ENCODE data around the gene MTFP1.

The MTFP1 gene

GRCh38 chr22:30441088-30441487, 15.5 kb downstream of the MTFP1 start:
- Histone ChIP-seq H3K9me3 (ENCODE audit: insufficient read depth, low read depth, low read length) (peaks cover 2% of the 10 kb centered on the region), H2AK5ac (ENCODE audit: low read length) (no peak overlapping the region), H3K27ac (ENCODE audit: low read depth, low read length) (no peak overlapping the region), H4K8ac (ENCODE audit: low read depth, low read length) (no peak overlapping the region), H3K79me2 (ENCODE audit: control insufficient read depth, insufficient read depth, low read length, poor library complexity) (no peaks in the 10 kb centered on the region), H3K4me1 (ENCODE audit: control insufficient read depth in 1 of 2, insufficient read depth in 2 of 2, low read length in 2 of 2) (peaks cover 2 to 4% of the 10 kb centered on the region in 2 experiments), H4K91ac (ENCODE audit: low read depth, low read length) (no peak overlapping the region), H2BK12ac (ENCODE audit: low read length) (no peak overlapping the region), H3K4me2 (ENCODE audit: low read length) (no peak overlapping the region), H2BK5ac (ENCODE audit: low read depth, low read length, poor library complexity) (no peak overlapping the region), H3K4ac (ENCODE audit: low read depth, low read length) (no peak overlapping the region), H3K36me3 (ENCODE audit: control insufficient read depth in 1 of 2, insufficient read depth in 2 of 2, low read length in 2 of 2) (no peaks in the 10 kb centered on the region), H3K27me3 (ENCODE audit: insufficient read depth, low read length) (no peaks in the 10 kb centered on the region), H3K23ac (ENCODE audit: low read length) (no peak overlapping the region), H4K12ac (ENCODE audit: low read depth, low read length) (no peak overlapping the region), H2BK120ac (ENCODE audit: insufficient read depth, low read length, poor library complexity) (no peak overlapping the region), H3K14ac (ENCODE audit: low read length) (no peak overlapping the region), H2AFZ (ENCODE audit: insufficient read depth, low read length, poor library complexity) (no peak overlapping the region), H3K9ac (ENCODE audit: low read length) (no peak overlapping the region), H3K18ac (ENCODE audit: low read length) (no peak overlapping the region), H3K4me3 (ENCODE audit: low read depth, low read length) (no peak overlapping the region), H3K79me1 (ENCODE audit: low read length) (no peaks in the 10 kb centered on the region)
- DNase-seq: no peak
- WGBS (ENCODE audit: extremely low coverage, insufficient coverage, insufficient read length): no CpG with 5 or more reads among the region's 9 CpGs

GRCh38 chr22:30444632-30445437, 19.3 kb downstream of the MTFP1 start:
- Histone ChIP-seq H3K9me3 (ENCODE audit: insufficient read depth, low read depth, low read length) (peaks cover 4% of the 10 kb centered on the region), H4K8ac (ENCODE audit: low read depth, low read length) (peak overlapping the region; percentile 74), H3K4me1 (ENCODE audit: control insufficient read depth in 1 of 2, insufficient read depth in 2 of 2, low read length in 2 of 2) (peaks cover 2 to 4% of the 10 kb centered on the region in 2 experiments), H3K4me2 (ENCODE audit: low read length) (peak overlapping the region; percentile 46), H3K27ac (ENCODE audit: low read depth, low read length) (no peak overlapping the region), H2BK5ac (ENCODE audit: low read depth, low read length, poor library complexity) (no peak overlapping the region), H3K4ac (ENCODE audit: low read depth, low read length) (no peak overlapping the region), H3K18ac (ENCODE audit: low read length) (no peak overlapping the region), H2BK12ac (ENCODE audit: low read length) (no peak overlapping the region), H3K36me3 (ENCODE audit: control insufficient read depth in 1 of 2, insufficient read depth in 2 of 2, low read length in 2 of 2) (no peaks in the 10 kb centered on the region), H3K14ac (ENCODE audit: low read length) (no peak overlapping the region), H4K12ac (ENCODE audit: low read depth, low read length) (peak overlapping the region; percentile 62), H3K4me3 (ENCODE audit: low read depth, low read length) (no peak overlapping the region), H3K79me1 (ENCODE audit: low read length) (no peaks in the 10 kb centered on the region), H2AFZ (ENCODE audit: insufficient read depth, low read length, poor library complexity) (peak overlapping the region; percentile 71), H4K91ac (ENCODE audit: low read depth, low read length) (no peak overlapping the region), H3K79me2 (ENCODE audit: control insufficient read depth, insufficient read depth, low read length, poor library complexity) (no peaks in the 10 kb centered on the region), H2BK120ac (ENCODE audit: insufficient read depth, low read length, poor library complexity) (no peak overlapping the region), H3K27me3 (ENCODE audit: insufficient read depth, low read length) (no peaks in the 10 kb centered on the region), H3K23ac (ENCODE audit: low read length) (no peak overlapping the region), H2AK5ac (ENCODE audit: low read length) (no peak overlapping the region), H3K9ac (ENCODE audit: low read length) (no peak overlapping the region)
- WGBS (ENCODE audit: extremely low coverage, insufficient coverage, insufficient read length): no CpG with 5 or more reads among the region's 11 CpGs
- peak; percentile 29 to 70 for DNase-seq

GRCh38 chr22:30445438-30446145, 20.0 kb downstream of the MTFP1 start:
- peak overlapping the region; percentile 35 for H2AFZ ChIP-seq (ENCODE audit: insufficient read depth, low read length, poor library complexity)
- H3K18ac ChIP-seq (ENCODE audit: low read length): no peak overlapping the region
- H3K4me1 ChIP-seq (ENCODE audit: control insufficient read depth in 1 of 2, insufficient read depth in 2 of 2, low read length in 2 of 2): peaks cover 2 to 4% of the 10 kb centered on the region in 2 experiments
- no peak overlapping the region for H2BK12ac ChIP-seq (ENCODE audit: low read length)
- H3K79me2 ChIP-seq (ENCODE audit: control insufficient read depth, insufficient read depth, low read length, poor library complexity): no peaks in the 10 kb centered on the region
- H2BK5ac ChIP-seq (ENCODE audit: low read depth, low read length, poor library complexity): no peak overlapping the region
- no peaks in the 10 kb centered on the region for H3K36me3 ChIP-seq (ENCODE audit: control insufficient read depth in 1 of 2, insufficient read depth in 2 of 2, low read length in 2 of 2)
- no CpG with 5 or more reads among the region's 5 CpGs for WGBS (ENCODE audit: extremely low coverage, insufficient coverage, insufficient read length)
- H3K27ac ChIP-seq (ENCODE audit: low read depth, low read length): no peak overlapping the region
- peak overlapping the region; percentile 68 for H3K9ac ChIP-seq (ENCODE audit: low read length)
- H3K4ac ChIP-seq (ENCODE audit: low read depth, low read length): no peak overlapping the region
- H3K4me2 ChIP-seq (ENCODE audit: low read length): no peak overlapping the region
- no peaks in the 10 kb centered on the region for H3K79me1 ChIP-seq (ENCODE audit: low read length)
- no peak overlapping the region for H3K23ac ChIP-seq (ENCODE audit: low read length)
- no peak overlapping the region for H3K4me3 ChIP-seq (ENCODE audit: low read depth, low read length)
- no peak overlapping the region for H2AK5ac ChIP-seq (ENCODE audit: low read length)
- H3K27me3 ChIP-seq (ENCODE audit: insufficient read depth, low read length): no peaks in the 10 kb centered on the region
- H4K91ac ChIP-seq (ENCODE audit: low read depth, low read length): no peak overlapping the region
- peaks cover 4% of the 10 kb centered on the region for H3K9me3 ChIP-seq (ENCODE audit: insufficient read depth, low read depth, low read length)
- DNase-seq: no peak
- H4K8ac ChIP-seq (ENCODE audit: low read depth, low read length): no peak overlapping the region
- no peak overlapping the region for H2BK120ac ChIP-seq (ENCODE audit: insufficient read depth, low read length, poor library complexity)
- no peak overlapping the region for H4K12ac ChIP-seq (ENCODE audit: low read depth, low read length)
- no peak overlapping the region for H3K14ac ChIP-seq (ENCODE audit: low read length)

GRCh38 chr22:30447656-30448055, 22.1 kb downstream of the MTFP1 start:
- no CpG with 5 or more reads among the region's 3 CpGs for WGBS (ENCODE audit: extremely low coverage, insufficient coverage, insufficient read length)
- H3K9ac ChIP-seq (ENCODE audit: low read length): no peak overlapping the region
- no peak overlapping the region for H2BK5ac ChIP-seq (ENCODE audit: low read depth, low read length, poor library complexity)
- no peaks in the 10 kb centered on the region for H3K27me3 ChIP-seq (ENCODE audit: insufficient read depth, low read length)
- no peak overlapping the region for H3K18ac ChIP-seq (ENCODE audit: low read length)
- no peak overlapping the region for H3K14ac ChIP-seq (ENCODE audit: low read length)
- no peak overlapping the region for H2BK120ac ChIP-seq (ENCODE audit: insufficient read depth, low read length, poor library complexity)
- no peak overlapping the region for H2AFZ ChIP-seq (ENCODE audit: insufficient read depth, low read length, poor library complexity)
- DNase-seq: no peak
- no peak overlapping the region for H2BK12ac ChIP-seq (ENCODE audit: low read length)
- H3K4me1 ChIP-seq (ENCODE audit: control insufficient read depth in 1 of 2, insufficient read depth in 2 of 2, low read length in 2 of 2): peaks cover 2 to 4% of the 10 kb centered on the region in 2 experiments
- no peak overlapping the region for H4K8ac ChIP-seq (ENCODE audit: low read depth, low read length)
- H3K9me3 ChIP-seq (ENCODE audit: insufficient read depth, low read depth, low read length): peaks cover 4% of the 10 kb centered on the region
- H4K12ac ChIP-seq (ENCODE audit: low read depth, low read length): no peak overlapping the region
- no peak overlapping the region for H3K4ac ChIP-seq (ENCODE audit: low read depth, low read length)
- no peak overlapping the region for H3K4me3 ChIP-seq (ENCODE audit: low read depth, low read length)
- no peak overlapping the region for H3K4me2 ChIP-seq (ENCODE audit: low read length)
- H3K79me2 ChIP-seq (ENCODE audit: control insufficient read depth, insufficient read depth, low read length, poor library complexity): no peaks in the 10 kb centered on the region
- no peak overlapping the region for H3K23ac ChIP-seq (ENCODE audit: low read length)
- no peak overlapping the region for H4K91ac ChIP-seq (ENCODE audit: low read depth, low read length)
- H2AK5ac ChIP-seq (ENCODE audit: low read length): no peak overlapping the region
- no peaks in the 10 kb centered on the region for H3K79me1 ChIP-seq (ENCODE audit: low read length)
- H3K27ac ChIP-seq (ENCODE audit: low read depth, low read length): no peak overlapping the region
- H3K36me3 ChIP-seq (ENCODE audit: control insufficient read depth in 1 of 2, insufficient read depth in 2 of 2, low read length in 2 of 2): no peaks in the 10 kb centered on the region
